GM18870 (cell line): ENCODE data around the gene IQCK.

Experiments
- ATAC-seq: cut with Tn5 transposase; IDR thresholded peaks from one replicate; pipeline ENCODE4 v1.9.1; 2021; ENCODE audit warnings: moderate library complexity; ENCODE audit not compliant: unreplicated experiment

Gene IQCK

GRCh38 chr16:19853742-19854542 is 135.9 kb downstream of the IQCK start:
- ATAC-seq: no peak

GRCh38 chr16:19854543-19854876 is 136.4 kb downstream of the IQCK start:
- no peak for ATAC-seq

GRCh38 chr16:19856120-19856519 is 138.0 kb downstream of the IQCK start:
- ATAC-seq: no peak

- ATAC-seq: no peak
These were observed 139.7 kb downstream of the IQCK start for GRCh38 chr16:19857593-19858339.

- ATAC-seq: no peak
These were observed 140.4 kb downstream of the IQCK start for GRCh38 chr16:19858340-19859018.

- no peak for ATAC-seq
These were observed 141.1 kb downstream of the IQCK start for GRCh38 chr16:19859166-19859565.

GRCh38 chr16:19859603-19860002 is 141.5 kb downstream of the IQCK start:
- ATAC-seq: no peak

GRCh38 chr16:19860166-19861041 is 142.3 kb downstream of the IQCK start:
- no peak for ATAC-seq

- no peak for ATAC-seq
These were observed 143.1 kb downstream of the IQCK start for GRCh38 chr16:19861133-19861532.

- no peak for ATAC-seq
These were observed 143.8 kb downstream of the IQCK start for GRCh38 chr16:19861811-19862327.

- no peak for ATAC-seq
These were observed 145.9 kb downstream of the IQCK start for GRCh38 chr16:19863990-19864389.

GRCh38 chr16:19864566-19864965 is 146.5 kb downstream of the IQCK start:
- ATAC-seq: no peak

GRCh38 chr16:19868421-19868820 is 150.3 kb downstream of the IQCK start:
- ATAC-seq: no peak

- ATAC-seq: no peak
These were observed 153.7 kb downstream of the IQCK start for GRCh38 chr16:19871721-19872120.

- ATAC-seq: no peak
These were observed 154.2 kb downstream of the IQCK start for GRCh38 chr16:19872179-19872863.

- ATAC-seq: no peak
These were observed 154.9 kb downstream of the IQCK start for GRCh38 chr16:19872935-19873334.

- no peak for ATAC-seq
These were observed 156.0 kb downstream of the IQCK start for GRCh38 chr16:19874026-19874425.

- no peak for ATAC-seq
These were observed 156.9 kb downstream of the IQCK start for GRCh38 chr16:19874851-19875546.

GRCh38 chr16:19875900-19876299 is 157.8 kb downstream of the IQCK start:
- no peak for ATAC-seq
